Right lobe of liver (tissue), 4 donors: Measurements from ENCODE around the gene TRAK2.

Experiments
- POLR2A ChIP-seq: fragments of 450-650 bp; IDR thresholded peaks from one replicate; pipeline ENCODE4 v1.6.1; 2017; ENCODE audit warnings: antibody characterized with exemption, mild to moderate bottlenecking
- TF ChIP-seq, protein P1 (sequence below), 4 donors: fragments of 200-600 bp in 3 of 4; fragments of 450-650 bp in 1 of 4; IDR thresholded peaks; one replicate each; pipeline versions ENCODE4 v1.5.1 to v1.8.0; 2016 to 2022; ENCODE audit warnings: antibody characterized with exemption in 4 of 4, mild to moderate bottlenecking in 2 of 4
- donor health status: DM: no; HTN: no; CAD: no.
- donor health status: DM: no; HTN: no; CAD: no.
- donor health status: DM: no; HTN: yes; CAD: no.

DNA sequence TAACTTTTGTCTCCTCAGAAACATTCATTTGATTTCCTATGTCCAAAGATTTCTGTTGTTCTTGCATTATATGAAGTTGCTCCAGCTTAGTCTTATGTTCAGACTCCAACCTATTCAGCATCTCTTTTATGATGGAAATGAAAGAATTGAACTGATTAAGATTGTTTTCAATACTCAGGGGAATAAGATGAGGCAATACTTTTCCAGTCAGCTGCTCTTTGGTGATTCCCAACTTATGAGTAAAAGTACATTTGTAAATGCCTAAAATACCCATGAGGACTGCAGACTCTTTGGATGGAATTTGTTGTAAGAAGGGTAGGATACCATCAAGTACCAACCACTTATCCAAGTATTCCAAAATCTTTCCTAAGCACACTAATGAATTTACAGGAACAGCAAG lies 39.8 kb downstream of the TRAK2 start:
- TF ChIP-seq, protein P1, sequence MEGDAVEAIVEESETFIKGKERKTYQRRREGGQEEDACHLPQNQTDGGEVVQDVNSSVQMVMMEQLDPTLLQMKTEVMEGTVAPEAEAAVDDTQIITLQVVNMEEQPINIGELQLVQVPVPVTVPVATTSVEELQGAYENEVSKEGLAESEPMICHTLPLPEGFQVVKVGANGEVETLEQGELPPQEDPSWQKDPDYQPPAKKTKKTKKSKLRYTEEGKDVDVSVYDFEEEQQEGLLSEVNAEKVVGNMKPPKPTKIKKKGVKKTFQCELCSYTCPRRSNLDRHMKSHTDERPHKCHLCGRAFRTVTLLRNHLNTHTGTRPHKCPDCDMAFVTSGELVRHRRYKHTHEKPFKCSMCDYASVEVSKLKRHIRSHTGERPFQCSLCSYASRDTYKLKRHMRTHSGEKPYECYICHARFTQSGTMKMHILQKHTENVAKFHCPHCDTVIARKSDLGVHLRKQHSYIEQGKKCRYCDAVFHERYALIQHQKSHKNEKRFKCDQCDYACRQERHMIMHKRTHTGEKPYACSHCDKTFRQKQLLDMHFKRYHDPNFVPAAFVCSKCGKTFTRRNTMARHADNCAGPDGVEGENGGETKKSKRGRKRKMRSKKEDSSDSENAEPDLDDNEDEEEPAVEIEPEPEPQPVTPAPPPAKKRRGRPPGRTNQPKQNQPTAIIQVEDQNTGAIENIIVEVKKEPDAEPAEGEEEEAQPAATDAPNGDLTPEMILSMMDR (IDR thresholded peaks at IDR 0.05), result no peak
- TF ChIP-seq POLR2A, result no peak
